ENCODE measurements around the gene SPATA19. TPM values are rescaled to one million over a fixed set of nuclear protein-coding genes. Genes with fewer than 3 reads are reported as not detected.

SPATA19 gene
- total RNA-seq, 2 donors from 2014 or later, result not detected

GRCh38 chr11:133809569-133810491, 35.5 kb downstream of the SPATA19 start:
- TF ChIP-seq CTCF (conservative IDR thresholded peaks at IDR 0.05), result peak; percentile 63
- Histone ChIP-seq H3K4me3 (ENCODE audit: low read length) (no peak overlapping the region), H3K36me3 (ENCODE audit: control insufficient read depth, insufficient read depth, low read length) (no peaks in the 10 kb centered on the region), H3K27ac (ENCODE audit: low read depth, low read length) (no peak overlapping the region), H3K27me3 (ENCODE audit: control insufficient read depth, insufficient read depth, low read length, poor library complexity, severe bottlenecking) (peaks cover 30% of the 10 kb centered on the region), H3K4me1 (ENCODE audit: control insufficient read depth, insufficient read depth, low read length) (no peaks in the 10 kb centered on the region), H3K9me3 (ENCODE audit: control insufficient read depth, low read length) (no peaks in the 10 kb centered on the region), H3K9ac (ENCODE audit: extremely low read depth, low read length, poor library complexity, severe bottlenecking) (no peak overlapping the region)
- Mint-ChIP-seq H3K9me3 (no peaks in the 10 kb centered on the region), H3K4me1 (peaks cover 12% of the 10 kb centered on the region), H3K27me3 (ENCODE audit: insufficient read depth) (peaks cover 7% of the 10 kb centered on the region), H3K27ac (no peak overlapping the region), H3K36me3 (ENCODE audit: low read depth) (no peaks in the 10 kb centered on the region), H3K4me3 (no peak overlapping the region)
- 64 to 77% methylated on average over 22 to 23 of the region's 23 CpGs for WGBS, 2 experiments (ENCODE audit: insufficient coverage in 1 of 2, insufficient read length in 1 of 2)
- peak; percentile 85 for DNase-seq

- TF ChIP-seq CTCF (conservative IDR thresholded peaks at IDR 0.05), result peak; percentile 61
- Histone ChIP-seq H3K9me3 (ENCODE audit: control insufficient read depth, low read length) (no peaks in the 10 kb centered on the region), H3K4me1 (ENCODE audit: control insufficient read depth, insufficient read depth, low read length) (no peaks in the 10 kb centered on the region), H3K4me3 (ENCODE audit: low read length) (no peak overlapping the region), H3K36me3 (ENCODE audit: control insufficient read depth, insufficient read depth, low read length) (no peaks in the 10 kb centered on the region), H3K27me3 (ENCODE audit: control insufficient read depth, insufficient read depth, low read length, poor library complexity, severe bottlenecking) (peaks cover 30% of the 10 kb centered on the region), H3K27ac (ENCODE audit: low read depth, low read length) (no peak overlapping the region), H3K9ac (ENCODE audit: extremely low read depth, low read length, poor library complexity, severe bottlenecking) (no peak overlapping the region)
- Mint-ChIP-seq H3K27ac (no peak overlapping the region), H3K4me3 (no peak overlapping the region), H3K9me3 (no peaks in the 10 kb centered on the region), H3K4me1 (peaks cover 12% of the 10 kb centered on the region), H3K36me3 (ENCODE audit: low read depth) (no peaks in the 10 kb centered on the region), H3K27me3 (ENCODE audit: insufficient read depth) (peaks cover 7% of the 10 kb centered on the region)
- 76 to 77% methylated on average over 9 to 13 of the region's 13 CpGs for whole genome bisulfite sequencing, 2 experiments (ENCODE audit: insufficient coverage in 1 of 2, insufficient read length in 1 of 2)
- peak; percentile 67 for DNase-seq
Measured at GRCh38 chr11:133808393-133809140, 36.7 kb downstream of the SPATA19 start.

- Mint-ChIP-seq H3K9me3 (no peaks in the 10 kb centered on the region), H3K36me3 (ENCODE audit: low read depth) (no peaks in the 10 kb centered on the region), H3K4me1 (peaks cover under 1% of the 10 kb centered on the region), H3K27ac (no peak overlapping the region), H3K4me3 (no peak overlapping the region), H3K27me3 (ENCODE audit: insufficient read depth) (peaks cover 16% of the 10 kb centered on the region)
- Histone ChIP-seq H3K4me1 (ENCODE audit: control insufficient read depth, insufficient read depth, low read length) (no peaks in the 10 kb centered on the region), H3K9ac (ENCODE audit: extremely low read depth, low read length, poor library complexity, severe bottlenecking) (no peak overlapping the region), H3K36me3 (ENCODE audit: control insufficient read depth, insufficient read depth, low read length) (no peaks in the 10 kb centered on the region), H3K27me3 (ENCODE audit: control insufficient read depth, insufficient read depth, low read length, poor library complexity, severe bottlenecking) (peaks cover 35% of the 10 kb centered on the region), H3K27ac (ENCODE audit: low read depth, low read length) (no peak overlapping the region), H3K4me3 (ENCODE audit: low read length) (no peak overlapping the region), H3K9me3 (ENCODE audit: control insufficient read depth, low read length) (no peaks in the 10 kb centered on the region)
- TF ChIP-seq CTCF (conservative IDR thresholded peaks at IDR 0.05), result no peak
- no peak for DNase-seq
- 87 to 96% methylated on average over 3 to 7 of the region's 7 CpGs for WGBS, 2 experiments (ENCODE audit: insufficient coverage in 1 of 2, insufficient read length in 1 of 2)
Measured at GRCh38 chr11:133803026-133803425, 42.3 kb downstream of the SPATA19 start.
